Large intestine (tissue), 3 donors: ENCODE data around the gene FLNA. TPM values are rescaled to one million over a fixed set of nuclear protein-coding genes. Genes with fewer than 3 reads are reported as not detected.
"Not testable (repeated sequence)": the region's sequence is repeated elsewhere in the genome, so short reads cannot be mapped to it uniquely, and the experiment has no call there.

Source experiments
- DNase-seq, 2 donors: peaks; one replicate each; pipeline versions ENCODE4 v3.0.0 to v3.0.0-alpha.2; 2013
- H3K27ac ChIP-seq: one replicate; pipeline ENCODE4 v1.5.1; 2013; ENCODE audit warnings: low read length
- H3K27me3 ChIP-seq: 2 replicates; pipeline ENCODE4 v1.6.1; 2013; ENCODE audit warnings: low read length; ENCODE audit not compliant: control insufficient read depth, insufficient read depth
- H3K36me3 ChIP-seq: 2 replicates; pipeline ENCODE4 v1.6.1; 2013; ENCODE audit warnings: low read length; ENCODE audit not compliant: control insufficient read depth, insufficient read depth
- H3K4me1 ChIP-seq: one replicate; pipeline ENCODE4 v1.6.1; 2013; ENCODE audit warnings: low read length; ENCODE audit not compliant: control insufficient read depth, insufficient read depth
- H3K4me3 ChIP-seq: one replicate; pipeline ENCODE4 v1.5.1; 2013; ENCODE audit warnings: low read length
- H3K9me3 ChIP-seq: one replicate; pipeline ENCODE4 v1.6.1; 2013; ENCODE audit warnings: mild to moderate bottlenecking, low read depth, low read length, moderate library complexity; ENCODE audit not compliant: control insufficient read depth
- WGBS: methylation state at CpG from one replicate; pipeline ENCODE4 v1.1.5; 2013; ENCODE audit warnings: low lambda C conversion rate; ENCODE audit not compliant: insufficient coverage; 5-methylcytosine and 5-hydroxymethylcytosine counted together
- polyA plus RNA-seq: library from polyadenylated mRNA; unstranded; fragments of 120-200 nt; gene quantifications from one replicate; pipeline ENCODE4 v1.2.1, GENCODE V29; 2013

Gene FLNA
- polyA plus RNA-seq, 1 donor, result 468 TPM

DNA sequence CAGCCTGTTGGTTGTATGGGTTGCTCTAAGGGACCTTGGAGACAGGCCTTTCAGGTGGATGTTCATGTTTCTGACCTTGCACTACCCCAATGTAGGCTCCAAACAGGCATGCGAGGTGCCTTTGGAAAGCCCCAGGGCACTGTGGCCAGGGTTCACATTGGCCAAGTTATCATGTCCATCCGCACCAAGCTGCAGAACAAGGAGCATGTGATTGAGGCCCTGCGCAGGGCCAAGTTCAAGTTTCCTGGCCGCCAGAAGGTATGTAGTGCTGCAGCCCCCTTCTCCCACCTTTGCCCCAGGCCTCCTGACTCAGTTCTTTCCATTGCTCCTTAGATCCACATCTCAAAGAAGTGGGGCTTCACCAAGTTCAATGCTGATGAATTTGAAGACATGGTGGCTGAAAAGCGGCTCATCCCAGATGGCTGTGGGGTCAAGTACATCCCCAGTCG, 26.0 kb upstream of the FLNA start:
- peak overlapping the region; percentile 100 for H3K27ac ChIP-seq
- DNase-seq, H3K27me3 ChIP-seq, H3K9me3 ChIP-seq: not testable (repeated sequence)
- WGBS, result no CpG with 5 or more reads among the region's 6 CpGs
- H3K4me3 ChIP-seq, result peak overlapping the region; percentile 99
- H3K4me1 ChIP-seq, result peaks cover 15% of the 10 kb centered on the region
- H3K36me3 ChIP-seq, result peaks cover 31% of the 10 kb centered on the region

DNA sequence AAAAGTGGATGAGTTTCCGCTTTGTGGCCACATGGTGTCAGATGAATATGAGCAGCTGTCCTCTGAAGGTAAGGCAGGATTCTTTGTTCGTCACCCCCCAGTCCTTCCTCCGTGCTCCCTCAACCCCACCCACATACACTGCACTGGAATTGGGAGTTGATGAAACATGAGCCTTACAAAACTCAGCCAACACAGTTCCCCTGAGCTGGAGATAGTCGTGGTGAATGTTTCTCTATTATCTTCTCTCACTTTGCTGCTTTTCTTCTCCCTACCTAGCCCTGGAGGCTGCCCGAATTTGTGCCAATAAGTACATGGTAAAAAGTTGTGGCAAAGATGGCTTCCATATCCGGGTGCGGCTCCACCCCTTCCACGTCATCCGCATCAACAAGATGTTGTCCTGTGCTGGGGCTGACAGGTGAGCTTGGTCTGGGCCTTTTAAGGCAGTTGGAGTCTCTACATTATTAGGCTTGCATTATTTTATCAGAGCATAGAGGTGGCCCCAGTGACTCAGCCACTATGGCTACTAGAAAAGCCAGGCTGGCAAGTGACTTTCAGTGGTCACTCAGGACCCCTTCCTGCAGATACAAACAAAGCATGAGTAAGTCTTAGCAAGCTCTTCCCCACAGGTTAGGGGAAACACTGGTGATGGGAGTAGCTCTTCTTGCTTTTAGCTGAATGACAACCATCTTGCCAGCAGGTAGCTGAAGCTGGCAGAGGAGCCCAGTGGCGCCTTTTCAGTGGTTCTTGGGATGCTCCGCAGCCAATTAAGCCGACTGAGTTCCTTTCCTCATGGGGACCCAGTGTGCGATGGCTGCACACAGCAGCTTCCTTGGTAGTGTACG, 25.3 kb upstream of the FLNA start:
- Histone ChIP-seq H3K9me3 (no peaks in the 10 kb centered on the region), H3K27me3 (no peaks in the 10 kb centered on the region), H3K4me1 (peaks cover 15% of the 10 kb centered on the region), H3K27ac (peak overlapping the region; percentile 100), H3K36me3 (peaks cover 31% of the 10 kb centered on the region), H3K4me3 (peak overlapping the region; percentile 99)
- no peak for DNase-seq
- no CpG with 5 or more reads among the region's 14 CpGs for WGBS

DNA sequence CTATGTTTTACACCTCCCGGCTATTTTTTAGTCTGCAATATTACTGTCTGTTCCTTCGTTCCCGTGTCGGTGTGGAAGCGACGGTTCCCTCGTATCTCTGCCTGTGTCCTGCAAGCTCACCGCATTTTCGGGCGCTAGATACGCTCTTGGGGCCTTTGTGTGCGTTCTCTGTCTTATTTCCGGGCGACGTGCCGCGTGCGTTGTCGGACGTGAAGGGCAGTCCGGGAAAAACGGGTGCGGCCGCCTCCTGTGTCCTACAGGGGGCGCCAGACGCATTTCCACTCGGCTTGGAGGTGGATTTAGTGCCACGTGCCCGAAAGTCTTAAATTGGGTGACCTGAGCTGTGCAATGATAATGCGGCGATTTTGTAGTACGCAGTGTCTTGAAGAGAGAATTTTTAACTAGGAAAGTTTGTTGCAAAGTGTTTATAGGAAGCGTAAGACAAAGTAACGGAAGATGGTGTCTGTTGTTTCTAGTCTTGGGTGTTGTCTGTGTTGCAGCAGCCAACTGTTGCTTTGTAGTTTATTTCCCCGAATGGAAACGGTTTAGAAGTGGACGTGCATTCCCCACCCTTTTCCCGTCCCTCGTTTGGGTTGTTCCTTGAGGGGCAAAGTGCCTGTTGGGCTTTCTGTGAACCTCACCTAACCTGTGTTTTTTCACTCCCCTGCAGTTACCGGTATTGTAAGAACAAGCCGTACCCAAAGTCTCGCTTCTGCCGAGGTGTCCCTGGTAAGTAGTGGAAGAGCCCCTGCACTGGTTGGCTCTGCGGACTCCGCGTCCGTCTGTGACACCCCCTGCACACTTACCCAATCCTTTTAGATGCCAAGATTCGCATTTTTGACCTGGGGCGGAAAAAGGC, 24.5 kb upstream of the FLNA start:
- peak; percentile 77 to 81 for DNase-seq
- no CpG with 5 or more reads among the region's 49 CpGs for WGBS
- Histone ChIP-seq H3K4me1 (peaks cover 15% of the 10 kb centered on the region), H3K36me3 (peaks cover 27% of the 10 kb centered on the region), H3K4me3 (peak overlapping the region; percentile 99), H3K9me3 (no peaks in the 10 kb centered on the region), H3K27ac (peak overlapping the region; percentile 100), H3K27me3 (no peaks in the 10 kb centered on the region)

DNA sequence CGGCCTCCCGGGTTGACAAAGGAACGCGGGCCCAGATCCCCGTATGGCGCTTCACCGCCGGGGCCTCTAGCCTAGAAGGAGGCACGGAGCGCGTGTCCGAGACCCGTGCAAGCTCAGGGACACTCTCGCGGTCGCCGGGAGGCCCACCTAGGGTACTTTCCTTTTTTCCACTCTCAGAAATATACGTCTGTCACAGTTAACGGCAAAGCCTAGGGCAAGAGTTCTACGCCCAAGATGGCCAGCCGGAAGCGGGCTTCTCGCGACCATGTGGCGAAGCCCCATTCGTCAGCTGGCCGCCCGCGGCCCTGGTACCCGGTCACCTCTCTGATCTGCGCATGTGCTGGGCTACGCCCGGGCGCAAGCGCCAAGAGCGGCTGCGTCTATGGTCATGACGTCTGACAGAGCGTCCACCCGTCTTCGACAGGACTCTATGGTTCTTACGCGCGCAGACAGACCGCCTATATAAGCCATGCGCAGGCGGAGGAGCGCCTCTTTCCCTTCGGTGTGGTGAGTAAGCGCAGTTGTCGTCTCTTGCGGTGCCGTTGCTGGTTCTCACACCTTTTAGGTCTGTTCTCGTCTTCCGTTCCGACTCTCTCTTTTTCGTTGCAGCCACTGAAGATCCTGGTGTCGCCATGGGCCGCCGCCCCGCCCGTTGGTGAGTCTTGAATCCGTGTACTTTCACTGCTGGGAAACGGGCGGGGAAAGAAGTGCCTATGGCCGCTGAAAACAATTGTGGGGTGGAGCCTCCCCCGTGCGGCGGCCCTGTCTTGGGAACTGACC, 23.6 kb upstream of the FLNA start, which contains the start of gene RPL10:
TSS of gene RPL10 (plus strand) at position 490 of the 780 bp plus-strand sequence. CDS start at position 633, 143 bp downstream.
- peak; percentile 96 to 97 for DNase-seq
- Histone ChIP-seq H3K9me3 (no peaks in the 10 kb centered on the region), H3K27ac (peak within 1 kb of the TSS; percentile 100), H3K36me3 (peaks cover 27% of the 10 kb centered on the region), H3K27me3 (no peaks in the 10 kb centered on the region), H3K4me3 (peak within 1 kb of the TSS; percentile 99), H3K4me1 (peaks cover 15% of the 10 kb centered on the region)
- no CpG with 5 or more reads among the region's 69 CpGs for WGBS

DNA sequence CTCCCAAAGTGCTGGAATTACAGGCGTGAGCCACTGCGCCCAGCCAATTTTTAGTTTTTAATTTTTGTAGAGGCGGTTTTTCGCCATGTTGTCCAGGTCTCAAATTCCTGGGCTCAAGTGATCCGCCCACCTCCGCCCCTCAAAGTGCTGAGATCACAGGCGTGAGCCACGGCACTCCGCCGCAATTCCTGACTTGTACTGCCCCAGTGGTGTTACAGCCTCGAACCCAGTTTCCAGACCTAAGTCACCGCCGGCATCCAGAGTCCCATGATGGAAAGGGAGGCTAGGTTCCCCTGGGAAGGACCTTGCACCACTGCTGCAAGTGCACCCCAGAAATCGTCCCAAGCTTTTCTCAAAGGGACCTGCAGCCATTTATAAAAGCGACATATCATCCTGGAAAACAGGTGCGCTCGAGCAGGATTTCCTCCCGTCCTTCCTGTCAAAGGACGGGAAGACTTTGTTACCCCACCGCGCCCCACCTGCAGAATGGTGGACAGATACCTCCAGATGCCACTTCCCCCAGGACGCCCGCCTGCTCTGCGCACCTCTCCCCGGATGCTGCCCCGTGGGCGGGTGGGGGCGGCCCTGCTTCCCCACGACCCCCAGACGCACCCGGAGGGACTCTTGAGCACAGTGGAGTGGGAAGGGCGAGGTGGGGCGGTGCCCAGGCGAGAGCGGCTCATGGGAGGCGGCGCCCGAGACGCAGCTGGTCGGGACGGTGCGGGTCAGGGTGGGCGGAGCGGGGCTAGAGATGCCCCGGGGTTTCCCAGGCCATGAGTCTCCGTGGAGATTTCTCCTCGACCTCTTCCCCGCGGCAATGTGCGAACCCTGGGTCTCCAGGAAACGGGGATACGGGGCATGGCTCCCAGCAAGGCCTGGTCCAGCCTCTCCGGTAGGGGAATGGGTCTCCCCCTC, 22.8 kb upstream of the FLNA start:
- H3K36me3 ChIP-seq, result peaks cover 25% of the 10 kb centered on the region
- peak overlapping the region; percentile 67 for H3K4me3 ChIP-seq
- H3K4me1 ChIP-seq, result peaks cover 15% of the 10 kb centered on the region
- peak; percentile 67 to 86 for DNase-seq
- H3K9me3 ChIP-seq, result no peaks in the 10 kb centered on the region
- peak overlapping the region; percentile 100 for H3K27ac ChIP-seq
- no CpG with 5 or more reads among the region's 53 CpGs for WGBS
- no peaks in the 10 kb centered on the region for H3K27me3 ChIP-seq

DNA sequence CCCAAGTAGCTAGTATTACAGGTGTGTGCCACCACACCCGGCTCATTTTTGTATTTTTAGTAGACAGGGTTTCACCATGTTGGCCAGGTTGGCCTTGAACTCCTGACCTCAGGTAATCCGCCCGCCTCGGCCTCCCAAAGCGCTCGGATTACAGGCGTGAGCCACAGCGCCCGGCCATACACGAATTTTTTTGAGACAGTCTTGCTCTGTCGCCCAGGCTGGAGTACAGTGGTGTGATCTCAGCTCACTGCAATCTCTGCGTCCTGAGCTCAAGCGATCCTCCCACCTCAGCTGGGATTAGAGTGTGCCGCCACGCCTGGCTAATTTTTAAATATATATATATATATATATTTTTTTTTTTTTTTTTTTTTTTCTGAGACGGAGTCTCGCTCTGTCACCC, 21.9 kb upstream of the FLNA start:
- Histone ChIP-seq H3K36me3 (peaks cover 24% of the 10 kb centered on the region), H3K27ac (peak overlapping the region; percentile 100), H3K4me3 (peak overlapping the region; percentile 67), H3K4me1 (peaks cover 11% of the 10 kb centered on the region)
- not testable (repeated sequence) for H3K9me3 ChIP-seq, DNase-seq, H3K27me3 ChIP-seq
- no CpG with 5 or more reads among the region's 17 CpGs for WGBS

DNA sequence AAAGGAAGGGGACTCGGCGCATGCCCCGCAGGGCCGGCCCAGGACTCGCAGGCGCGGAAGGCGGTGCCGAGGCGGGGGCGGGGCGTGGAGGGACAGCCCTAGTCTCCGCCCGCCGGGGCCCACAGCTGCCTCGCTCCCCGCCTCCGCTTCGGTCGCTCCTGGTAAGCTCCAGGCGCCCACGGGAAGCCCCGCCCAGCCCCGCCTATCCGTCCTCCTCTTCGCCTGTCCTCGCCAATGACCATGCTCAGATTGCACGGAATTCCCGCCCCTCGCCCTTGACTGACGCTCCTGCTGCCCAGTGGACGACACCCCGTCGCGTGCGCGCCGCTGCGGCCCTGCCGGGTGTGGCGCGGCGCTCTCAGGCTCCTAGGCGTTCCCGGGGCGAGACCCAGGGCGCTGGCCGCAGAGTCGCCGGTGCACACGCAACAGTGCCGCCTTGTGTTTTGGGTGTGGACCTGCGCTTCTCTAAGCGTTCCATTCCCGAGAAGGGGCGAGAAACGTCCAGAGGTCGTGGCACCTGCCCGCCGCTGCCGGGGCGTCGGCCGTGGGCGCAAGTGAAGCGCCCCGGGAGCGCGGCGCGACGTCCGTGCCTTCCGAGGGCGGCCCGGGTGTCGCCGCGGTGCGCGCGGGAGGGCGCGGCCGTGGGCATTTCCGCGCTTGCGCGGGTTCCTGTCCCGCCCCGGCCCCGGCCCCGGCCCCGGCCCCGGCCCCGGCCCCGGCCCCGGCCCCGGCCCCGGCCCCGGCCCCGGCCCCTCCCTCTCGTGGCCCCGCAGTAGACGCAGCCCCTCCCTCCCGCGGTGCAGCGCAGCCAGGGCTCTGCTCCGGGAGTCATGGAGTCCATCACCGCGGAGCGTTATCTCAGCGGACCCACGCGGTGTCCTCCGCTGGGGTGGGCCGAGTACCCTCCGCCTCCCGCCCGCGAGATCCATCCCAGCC, 15.6 kb upstream of the FLNA start:
- H3K36me3 ChIP-seq, H3K4me1 ChIP-seq, DNase-seq, H3K27me3 ChIP-seq, H3K4me3 ChIP-seq, H3K27ac ChIP-seq, H3K9me3 ChIP-seq: not testable (repeated sequence)
- no CpG with 5 or more reads among the region's 121 CpGs for WGBS

DNA sequence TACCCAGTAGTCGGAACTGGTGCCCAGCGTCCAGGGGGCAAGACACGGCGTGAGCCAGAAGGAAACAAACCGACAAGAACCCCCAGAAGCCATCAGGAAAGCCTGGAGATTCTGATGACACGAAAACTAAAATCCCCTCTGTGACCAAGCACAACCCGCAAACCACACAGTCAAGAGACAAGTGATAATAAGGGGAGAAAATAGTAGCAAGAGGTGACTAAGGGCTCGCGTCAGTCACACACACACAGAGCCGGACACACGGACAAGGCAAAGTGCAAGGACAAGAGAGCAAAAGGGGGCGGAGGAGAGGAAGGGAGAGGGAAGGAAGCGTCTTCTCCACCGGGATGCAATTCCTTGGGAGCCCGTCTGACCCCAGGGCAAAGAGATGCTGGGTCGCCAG, 14.2 kb upstream of the FLNA start:
- not testable (repeated sequence) for DNase-seq, H3K4me3 ChIP-seq
- no CpG with 5 or more reads among the region's 16 CpGs for WGBS

DNA sequence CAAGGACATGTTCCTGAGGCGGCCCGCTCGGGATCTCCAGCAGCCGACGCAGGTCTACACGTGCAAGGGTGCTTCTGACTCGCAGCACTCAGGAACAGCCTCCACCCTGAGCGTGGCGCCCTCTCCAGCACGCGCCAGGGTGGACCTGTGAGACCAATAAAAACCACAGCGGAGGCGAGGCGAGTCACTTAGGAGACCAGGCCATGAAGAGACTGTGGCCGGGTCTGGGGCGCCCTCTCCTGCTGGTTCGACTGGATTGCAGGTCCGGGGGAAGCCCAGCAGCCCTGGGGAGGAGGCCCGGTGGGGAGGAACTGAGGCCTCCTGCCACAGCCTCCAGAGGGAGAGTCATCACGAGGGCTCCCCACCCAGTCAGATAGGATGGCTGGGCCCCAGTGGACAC, 13.7 kb upstream of the FLNA start:
- H3K4me1 ChIP-seq, DNase-seq, H3K9me3 ChIP-seq, H3K27me3 ChIP-seq, H3K4me3 ChIP-seq, H3K36me3 ChIP-seq, H3K27ac ChIP-seq: not testable (repeated sequence)
- WGBS, result no CpG with 5 or more reads among the region's 20 CpGs

More for the DNA sequence above, 14.2 kb upstream of the FLNA start:
- not testable (repeated sequence) for H3K27me3 ChIP-seq, H3K9me3 ChIP-seq, H3K36me3 ChIP-seq, H3K4me1 ChIP-seq, H3K27ac ChIP-seq
